Endothelial cell of umbilical vein (primary cell): ENCODE data around the gene STK11IP. TPM values are rescaled to one million over a fixed set of nuclear protein-coding genes. Genes with fewer than 3 reads are reported as not detected.

Experiments used
- BruUV-seq: library from RNA; stranded (reverse); fragments of 400-500 nt; replicated peaks from 2 replicates; lab custom pipeline; 2021; lab: Mats Ljungman, UMichigan
- CTCF ChIA-PET: fragments of 300-600, 350-600 bp; sonication (Branson Sonifier 250); formaldehyde crosslinking; loops from one replicate; lab custom pipeline; 2021; ENCODE audit warnings: antibody characterized with exemption, inconsistent platforms; lab: Charles Lee
- POLR2A ChIA-PET: fragments of 300-600, 350-600 bp; sonication (Branson Sonifier 250); formaldehyde crosslinking; loops from one replicate; lab custom pipeline; 2021; ENCODE audit warnings: antibody characterized with exemption, inconsistent platforms; lab: Charles Lee
- DNase-seq: peaks from one replicate; pipeline ENCODE4 v3.0.0-alpha.2; 2011; ENCODE audit warnings: low read depth, low spot score
- FAIRE-seq: peaks from 2 replicates; lab custom pipeline; 2011; peaks lifted over from hg19 to GRCh38; lab: Jason Lieb, UNC
- H2AFZ ChIP-seq: 2 replicates; pipeline ENCODE4 v1.6.0; 2012; ENCODE audit warnings: low read depth, low read length, control low read depth, inconsistent platforms
- H3K27ac ChIP-seq: 2 replicates; pipeline ENCODE4 v1.5.1; 2011; ENCODE audit warnings: low read depth, mild to moderate bottlenecking, control low read depth, low read length, moderate library complexity; ENCODE audit not compliant: insufficient read depth
- H3K27me3 ChIP-seq, 2 experiments: 2 replicates each; pipeline versions ENCODE4 v1.6.0 to v1.6.1; 2011; ENCODE audit warnings: low read length in 2 of 2, mixed read lengths in 1 of 2; ENCODE audit not compliant: control insufficient read depth in 2 of 2, insufficient read depth in 2 of 2
- H3K36me3 ChIP-seq, 2 experiments: 2 replicates in 1 of 2; 3 replicates in 1 of 2; pipeline ENCODE4 v1.5.1; 2011; ENCODE audit warnings: low read length in 2 of 2, mild to moderate bottlenecking in 1 of 2, moderate library complexity in 1 of 2; ENCODE audit not compliant: control insufficient read depth in 2 of 2, insufficient read depth in 2 of 2; ENCODE audit errors: extremely low read depth in 1 of 2
- H3K4me1 ChIP-seq: 3 replicates; pipeline ENCODE4 v1.5.1; 2011; ENCODE audit warnings: mild to moderate bottlenecking, low read length; ENCODE audit not compliant: control insufficient read depth, insufficient read depth; ENCODE audit errors: extremely low read depth
- H3K4me2 ChIP-seq: 2 replicates; pipeline ENCODE4 v1.6.1; 2011; ENCODE audit warnings: low read length, control low read depth, mixed read lengths; ENCODE audit not compliant: insufficient read depth
- H3K4me3 ChIP-seq, 3 experiments: fragments of 200-600 bp in 1 of 3; sonication (generic), shearing (Covaris generic) in 1 of 3; replicated peaks in 1 of 3; 2 replicates each; pipeline ENCODE4 v1.5.1; 2011 to 2016; ENCODE audit warnings: control low read depth in 3 of 3, low read length in 3 of 3, mild to moderate bottlenecking in 2 of 3, inconsistent platforms in 1 of 3, low read depth in 1 of 3, moderate library complexity in 1 of 3; ENCODE audit not compliant: insufficient read depth in 1 of 3
- H3K79me2 ChIP-seq: 2 replicates; pipeline ENCODE4 v1.6.0; 2012; ENCODE audit warnings: low read length, inconsistent platforms; ENCODE audit not compliant: control insufficient read depth, insufficient read depth
- H3K9ac ChIP-seq: replicated peaks from 2 replicates; pipeline ENCODE3; 2011; ENCODE audit warnings: low read length, control low read depth; ENCODE audit not compliant: insufficient read depth; ENCODE audit errors: extremely low read depth
- H3K9me1 ChIP-seq: replicated peaks from 3 replicates; pipeline ENCODE4 v1.6.0; 2011; ENCODE audit warnings: mild to moderate bottlenecking, low read length; ENCODE audit not compliant: control insufficient read depth, insufficient read depth; ENCODE audit errors: extremely low read depth
- H3K9me3 ChIP-seq: replicated peaks from 2 replicates; pipeline ENCODE4 v1.5.1; 2012; ENCODE audit warnings: low read length, inconsistent platforms; ENCODE audit not compliant: control insufficient read depth, insufficient read depth
- H4K20me1 ChIP-seq: replicated peaks from 2 replicates; pipeline ENCODE3; 2011; ENCODE audit warnings: mild to moderate bottlenecking, low read length; ENCODE audit not compliant: control insufficient read depth, insufficient read depth; ENCODE audit errors: extremely low read depth
- CTCF ChIP-seq, 2 donors: IDR thresholded peaks; 1 replicate in 1 of 2; 2 replicates in 1 of 2; pipeline ENCODE4 v1.5.1; 2011; ENCODE audit warnings: low read length in 2 of 2, mild to moderate bottlenecking in 2 of 2, moderate library complexity in 2 of 2, control low read depth in 1 of 2, inconsistent platforms in 1 of 2, low read depth in 1 of 2; ENCODE audit not compliant: insufficient read depth in 1 of 2; ENCODE audit errors: extremely low read depth in 1 of 2
- EZH2 ChIP-seq: IDR thresholded peaks from 2 replicates; pipeline ENCODE4 v1.6.1; 2012; ENCODE audit warnings: borderline replicate concordance, low read depth, mild to moderate bottlenecking, moderate library complexity, low read length, inconsistent platforms; ENCODE audit not compliant: severe bottlenecking
- FOS ChIP-seq: IDR thresholded peaks from 2 replicates; pipeline ENCODE4 v1.6.1; 2011; ENCODE audit warnings: mild to moderate bottlenecking, low read length, moderate library complexity, borderline replicate concordance; ENCODE audit not compliant: insufficient read depth
- GATA2 ChIP-seq: IDR thresholded peaks from 2 replicates; pipeline ENCODE4 v1.7.0; 2011; ENCODE audit warnings: low read depth, mild to moderate bottlenecking, moderate library complexity, mixed read lengths, low read length; ENCODE audit not compliant: insufficient read length, insufficient read depth
- JUN ChIP-seq: IDR thresholded peaks from 2 replicates; pipeline ENCODE4 v1.6.1; 2011; ENCODE audit warnings: borderline replicate concordance, low read depth; ENCODE audit not compliant: insufficient read length, insufficient read depth
- MAX ChIP-seq: IDR thresholded peaks from 2 replicates; pipeline ENCODE4 v1.6.1; 2011; ENCODE audit not compliant: insufficient read depth, insufficient read length
- MYC ChIP-seq: IDR thresholded peaks from one replicate; pipeline ENCODE4 v1.6.1; 2011; ENCODE audit warnings: mild to moderate bottlenecking, low read depth, low read length
- POLR2A ChIP-seq: IDR thresholded peaks from 2 replicates; pipeline ENCODE4 v1.6.1; 2012; ENCODE audit warnings: low read depth, mild to moderate bottlenecking, control low read depth, low read length
- POLR2AphosphoS5 ChIP-seq: IDR thresholded peaks from 2 replicates; pipeline ENCODE4 v1.6.1; 2012; ENCODE audit warnings: low read depth, mild to moderate bottlenecking, control low read depth, low read length, moderate library complexity; ENCODE audit not compliant: insufficient read depth
- dilution Hi-C: fragments of 300-500 bp; cut with MboI; formaldehyde crosslinking; loops from one replicate; pipeline ENCODE4 v1.15.0; 2019; ENCODE audit warnings: low sequenced_read_pairs; ENCODE audit not compliant: extremely low pct_ligation_motif_present
- intact Hi-C: fragments of 100-400 bp; cut with micrococcal nuclease; formaldehyde crosslinking; loops from one replicate; pipeline ENCODE4 v1.10.0; 2022
- polyA plus RNA-seq, 4 experiments: library from polyadenylated mRNA; depleted of rRNA in 3 of 4; stranded (reverse) in 3 of 4; unstranded in 1 of 4; fragments of >200 nt; gene quantifications; 2 replicates each; pipeline versions ENCODE4 v1.2.1 to v1.2.3, GENCODE V29; 2011 to 2012; ENCODE audit warnings: missing spikeins in 1 of 4
- total RNA-seq: library from RNA; stranded (reverse); gene quantifications from 2 replicates; pipeline ENCODE4 v1.2.3, GENCODE V29; 2021

STK11IP gene
- total and polyA plus RNA-seq, 2 donors (not counting 3 experiments of a cell fraction or from before 2014, with no cell fraction given) = 17.7 to 19.2 TPM

- no peaks in the 10 kb centered on the region for H4K20me1 ChIP-seq
- intact Hi-C loops (no loop called here), dilution Hi-C loops (no loop called here)
- no peak overlapping the region for H3K9ac ChIP-seq
- H3K79me2 ChIP-seq = no peaks in the 10 kb centered on the region
- ChIA-PET CTCF (no interaction called here), POLR2A (no interaction called here)
- no peaks in the 10 kb centered on the region for H3K9me3 ChIP-seq
- no peaks in the 10 kb centered on the region for H3K9me1 ChIP-seq
- no TSS peak for BruUV-seq
- H3K36me3 ChIP-seq = no peaks in the 10 kb centered on the region
- H3K4me3 ChIP-seq = no peak overlapping the region
- H3K4me1 ChIP-seq = no peaks in the 10 kb centered on the region
- no peak overlapping the region for H3K27ac ChIP-seq
- FAIRE-seq (no peak), DNase-seq (no peak)
- TF ChIP-seq POLR2A (no peak), FOS (no peak), POLR2AphosphoS5 (no peak), CTCF (IDR thresholded peaks at IDR 0.05; ENCODE audit: extremely low read depth in 1 of 2, insufficient read depth in 1 of 2, low read depth in 1 of 2, low read length in 2 of 2) (no peak), EZH2 (no peak), MYC (no peak), MAX (no peak), JUN (no peak), GATA2 (no peak)
- peaks cover 11 to 17% of the 10 kb centered on the region in 2 experiments for H3K27me3 ChIP-seq
- H3K4me2 ChIP-seq = no peak overlapping the region
- no peak overlapping the region for H2AFZ ChIP-seq
Measured at GRCh38 chr2:219555956-219556355, 41.7 kb upstream of the STK11IP start.
